ENCODE results near the gene JPH3.
"Not testable (repeated sequence)": the region's sequence is repeated elsewhere in the genome, so short reads cannot be mapped to it uniquely, and the experiment has no call there.

JPH3 gene

DNA sequence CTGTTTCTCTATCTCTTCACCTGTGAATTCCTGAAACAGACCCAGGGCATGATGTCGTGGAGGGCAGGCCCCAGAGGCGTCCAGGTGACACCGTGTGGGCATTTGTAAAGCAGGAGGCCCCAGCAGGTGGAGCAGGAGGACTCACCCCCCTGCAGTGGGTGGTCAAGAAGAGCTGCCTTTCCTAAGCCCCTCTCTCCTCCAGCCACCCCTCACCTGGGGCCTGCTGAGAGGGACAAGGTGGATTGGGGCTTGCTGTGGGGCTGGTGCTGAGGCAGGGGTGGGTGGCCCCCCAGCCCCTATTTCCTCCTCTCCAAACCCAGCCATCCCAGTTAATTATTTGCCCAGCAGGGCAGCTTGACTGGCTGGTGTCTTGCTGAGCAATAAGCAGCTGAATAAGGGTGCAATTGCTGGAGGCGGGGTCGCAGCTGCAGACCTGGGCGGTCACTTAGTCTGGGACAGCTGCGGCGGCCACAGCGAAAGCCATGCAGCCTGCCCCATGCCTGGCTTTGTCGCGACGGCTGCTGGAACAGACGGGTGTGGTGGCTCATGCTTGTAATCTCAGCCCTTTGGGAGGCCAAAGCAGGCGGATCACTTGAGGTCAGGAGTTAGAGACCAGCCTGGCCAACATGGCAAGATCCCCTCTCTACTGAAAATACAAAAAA, 56.4 kb downstream of the JPH3 start:
- DNase-seq: no peak

- no peak for DNase-seq
These were observed 59.3 kb downstream of the JPH3 start for GRCh38 chr16:87661561-87661960.

DNA sequence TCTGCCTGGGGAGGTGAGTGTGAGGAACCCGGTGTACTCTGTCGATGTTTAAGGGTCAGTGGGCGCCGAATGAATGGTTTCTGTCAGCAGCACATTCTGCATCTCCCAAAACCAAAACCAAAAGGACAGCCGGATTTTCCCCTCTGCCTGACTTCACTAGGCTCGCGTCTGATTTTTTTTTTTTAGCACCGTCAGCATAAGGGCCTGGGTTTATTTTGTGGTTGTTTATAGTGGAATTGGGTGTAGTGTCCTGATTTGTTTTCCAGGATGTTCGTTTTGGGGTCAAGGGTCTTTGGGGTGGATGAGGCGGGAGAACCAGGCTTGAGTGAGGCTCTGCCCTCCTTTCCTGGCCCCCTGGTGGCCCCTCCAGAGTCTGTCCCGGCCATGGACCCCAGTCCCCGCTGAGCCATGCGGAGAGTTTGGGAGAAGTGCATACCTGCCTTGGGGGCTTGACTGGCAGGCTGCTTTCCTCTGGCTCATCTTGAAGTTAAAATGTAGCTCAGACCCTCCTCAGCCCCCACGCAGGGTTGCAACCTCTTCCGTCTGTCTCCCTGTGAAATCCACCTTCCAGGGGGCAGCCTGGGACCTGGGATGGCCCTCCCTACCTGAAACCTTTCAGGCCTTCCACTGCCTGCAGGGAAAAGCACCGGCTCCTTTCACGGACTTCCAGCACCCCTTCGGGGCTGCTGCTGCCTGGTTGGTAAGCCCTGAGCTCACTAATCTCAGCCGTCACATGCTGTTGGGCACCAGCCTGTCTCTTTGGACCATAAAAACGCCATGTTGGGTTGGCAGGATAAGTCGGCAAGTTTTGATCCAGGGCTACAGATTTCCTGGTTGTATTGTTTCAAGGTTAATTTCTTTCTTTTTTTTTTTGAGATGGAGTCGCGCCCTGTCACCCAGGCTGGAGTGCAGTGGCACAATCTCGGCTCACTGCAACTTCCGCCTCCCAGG, 60.2 kb downstream of the JPH3 start:
- DNase-seq: no peak

GRCh38 chr16:87664792-87665191, 62.5 kb downstream of the JPH3 start:
- no peak for DNase-seq

GRCh38 chr16:87665193-87665592, 62.9 kb downstream of the JPH3 start:
- DNase-seq: no peak

DNA sequence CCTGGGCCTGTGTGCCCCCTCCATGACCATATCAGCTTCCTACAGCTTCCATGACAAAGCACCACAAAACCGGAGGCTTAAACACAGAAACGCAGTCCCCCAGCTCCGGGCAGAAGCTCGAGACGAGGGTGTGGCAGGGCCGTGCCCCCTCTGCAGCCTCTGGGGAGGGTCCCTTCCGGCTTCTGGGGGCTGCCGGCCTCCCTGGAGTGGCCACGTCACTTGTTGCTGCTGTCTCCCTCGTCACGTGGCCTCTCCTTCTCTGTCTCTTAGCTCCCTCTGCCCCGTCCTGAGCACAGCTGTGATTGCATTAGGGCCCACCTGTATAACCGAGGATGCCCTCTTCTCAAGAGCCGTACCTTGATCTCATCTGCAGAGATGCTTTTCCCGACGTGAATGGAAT, 64.6 kb downstream of the JPH3 start:
- DNase-seq: no peak

GRCh38 chr16:87667443-87667842, 65.1 kb downstream of the JPH3 start:
- no peak for DNase-seq

DNA sequence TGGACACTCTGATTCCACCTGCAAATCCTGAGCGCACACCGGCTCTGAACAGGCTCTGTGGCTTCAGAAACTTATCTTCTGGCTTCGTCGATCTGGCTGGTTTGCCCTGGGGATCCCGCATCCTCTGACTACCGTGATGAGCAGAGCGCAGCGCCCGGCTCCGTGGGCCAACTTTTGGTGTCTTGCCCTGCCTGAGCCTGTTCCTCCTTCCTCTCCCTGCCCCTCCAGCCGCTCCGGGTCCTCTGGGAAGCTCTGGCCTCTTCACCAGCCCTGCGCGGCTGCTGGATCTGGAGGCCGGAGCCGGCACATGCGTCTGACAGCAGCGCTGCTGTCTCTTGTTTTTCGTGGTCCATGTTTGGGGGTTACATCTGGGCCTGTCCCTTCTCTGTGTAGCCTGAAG, 65.6 kb downstream of the JPH3 start:
- DNase-seq: no peak

GRCh38 chr16:87669672-87670071, 67.4 kb downstream of the JPH3 start:
- DNase-seq: no peak

GRCh38 chr16:87671221-87671620, 68.9 kb downstream of the JPH3 start:
- no peak for DNase-seq

- DNase-seq: no peak
These were observed 69.5 kb downstream of the JPH3 start for GRCh38 chr16:87671715-87672270.

- DNase-seq: no peak
These were observed 72.1 kb downstream of the JPH3 start for GRCh38 chr16:87674419-87674818.

DNA sequence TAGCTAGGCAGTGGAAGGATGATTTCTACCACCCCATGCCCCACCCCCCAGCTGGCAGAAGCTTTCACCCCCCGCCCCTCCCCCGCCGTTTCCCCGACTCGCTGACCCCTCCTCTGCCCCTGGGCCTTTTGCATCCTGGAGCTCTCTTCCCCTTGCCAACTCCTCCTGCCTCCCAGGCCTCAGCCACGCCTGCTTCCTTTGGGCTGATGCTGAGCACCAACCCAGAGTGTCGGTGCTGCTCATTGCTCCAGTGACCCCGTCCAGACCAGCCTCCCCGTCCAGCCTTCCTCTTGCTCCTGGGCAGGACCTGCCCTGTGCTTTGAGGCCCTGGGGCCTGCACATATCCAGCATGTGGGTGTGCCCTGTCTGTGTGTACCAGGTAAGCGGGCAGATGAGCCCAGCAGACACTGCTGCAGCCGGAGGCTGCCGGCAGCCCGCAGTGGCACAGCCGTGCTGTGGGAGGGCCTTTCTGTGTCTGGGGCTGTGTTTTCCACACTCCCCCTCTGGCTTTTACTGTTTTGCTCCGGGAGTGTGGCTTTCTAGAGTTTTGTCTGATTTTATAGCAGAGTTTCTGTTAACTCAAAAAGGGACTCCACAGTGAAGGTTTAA, 72.9 kb downstream of the JPH3 start:
- DNase-seq: no peak

- no peak for DNase-seq
These were observed 75.5 kb downstream of the JPH3 start for GRCh38 chr16:87677830-87678229.

DNA sequence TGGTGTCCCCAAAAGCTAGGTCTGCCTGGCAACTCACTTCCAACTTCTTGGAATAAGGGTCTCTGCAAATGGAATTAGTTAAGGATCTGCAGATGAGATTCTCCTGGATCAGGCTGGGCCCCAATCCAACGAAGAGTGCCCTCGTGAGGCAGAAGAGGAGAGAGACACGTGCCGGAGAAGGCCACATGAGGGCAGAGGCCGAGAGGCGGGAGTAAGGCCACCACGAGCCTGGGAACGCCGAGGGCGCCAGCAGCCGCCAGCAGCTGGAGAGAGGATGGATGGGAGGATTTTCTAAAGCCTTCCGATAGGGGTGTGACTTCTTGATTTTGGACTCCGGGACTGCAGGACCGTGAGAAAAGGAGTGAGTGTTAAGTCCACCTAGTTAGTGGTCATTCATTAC, 76.3 kb downstream of the JPH3 start:
- DNase-seq: no peak

DNA sequence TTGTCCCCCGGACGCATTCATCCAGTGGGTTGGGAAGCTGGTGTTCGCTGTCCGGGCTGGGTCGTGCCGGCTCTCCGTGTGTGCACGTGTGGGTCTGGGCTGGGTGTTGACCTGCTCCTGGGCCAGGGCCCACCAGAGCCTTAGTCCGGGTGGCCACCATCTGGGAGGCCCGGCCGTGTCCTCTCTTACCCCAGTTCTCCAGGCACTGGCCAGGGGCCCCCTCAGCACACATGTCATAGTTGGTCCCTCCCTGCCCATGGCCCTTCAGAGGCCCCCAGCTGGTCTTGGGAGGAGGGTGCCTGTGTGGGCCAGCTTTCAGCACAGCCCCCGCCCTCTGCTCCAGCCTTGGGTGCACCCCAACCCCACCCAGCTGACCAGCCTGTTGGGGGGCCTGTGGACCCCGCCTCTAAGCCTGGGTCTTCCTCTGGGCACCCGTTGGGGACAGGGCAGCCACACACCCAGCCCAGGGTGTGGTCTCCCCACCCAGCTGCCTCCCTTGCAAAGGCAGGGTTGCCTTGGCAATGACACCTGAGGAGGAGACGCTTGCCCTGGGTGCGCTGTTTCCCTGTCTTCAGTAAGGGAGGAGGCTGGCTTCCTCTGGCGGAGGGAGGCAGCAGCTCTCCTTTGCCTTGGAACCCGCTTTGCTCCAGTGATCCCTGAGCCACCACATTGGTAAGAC, 77.4 kb downstream of the JPH3 start:
- DNase-seq: no peak

DNA sequence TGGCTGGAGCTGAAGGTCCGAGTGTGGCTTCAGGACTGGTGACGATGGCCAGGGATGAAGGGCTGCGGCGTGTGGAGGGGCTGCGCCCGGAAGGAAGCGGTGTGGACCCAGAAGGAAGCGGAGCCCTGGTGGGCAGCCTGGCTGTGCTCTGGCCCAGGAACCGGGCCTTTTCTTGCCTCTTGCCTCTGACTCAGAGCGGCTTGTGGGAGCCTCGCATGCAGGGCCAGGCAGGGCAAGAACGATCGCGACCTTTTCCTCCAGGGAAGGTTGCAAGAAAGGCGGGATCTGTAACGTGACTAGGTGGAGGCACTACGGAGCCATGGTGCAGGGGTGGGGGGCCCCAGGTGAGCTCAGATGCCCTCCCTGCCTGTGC, 78.0 kb downstream of the JPH3 start:
- DNase-seq: no peak

GRCh38 chr16:87681051-87681602, 78.8 kb downstream of the JPH3 start:
- not testable (repeated sequence) for DNase-seq

GRCh38 chr16:87681981-87682570, 79.8 kb downstream of the JPH3 start:
- no peak for DNase-seq

DNA sequence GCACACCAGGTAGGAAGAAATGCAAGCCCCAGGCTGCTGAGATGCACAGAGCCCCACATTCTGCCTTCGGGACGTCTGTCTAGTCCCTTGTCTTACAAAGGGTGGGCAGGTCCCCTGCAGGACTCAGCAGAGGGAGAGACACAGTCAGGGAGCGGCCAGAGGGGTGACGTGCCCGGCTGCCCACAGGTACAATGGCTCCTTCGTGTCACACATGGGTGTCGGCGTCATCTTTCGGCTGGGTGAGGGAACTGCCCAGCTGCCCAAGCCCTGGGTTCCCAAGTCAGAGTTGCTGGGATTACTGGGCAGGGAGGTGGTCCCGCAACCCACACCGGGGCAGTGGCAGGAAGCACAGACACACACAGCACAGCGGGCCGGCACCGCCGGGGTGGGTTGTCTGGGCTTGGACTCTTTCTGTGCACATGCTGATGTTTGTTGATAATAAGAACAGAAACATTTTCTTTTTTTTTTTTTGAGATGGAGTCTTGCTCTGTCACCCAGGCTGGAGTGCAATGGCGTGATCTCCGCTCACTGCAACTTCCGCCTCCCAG, 80.6 kb downstream of the JPH3 start:
- DNase-seq: no peak

DNA sequence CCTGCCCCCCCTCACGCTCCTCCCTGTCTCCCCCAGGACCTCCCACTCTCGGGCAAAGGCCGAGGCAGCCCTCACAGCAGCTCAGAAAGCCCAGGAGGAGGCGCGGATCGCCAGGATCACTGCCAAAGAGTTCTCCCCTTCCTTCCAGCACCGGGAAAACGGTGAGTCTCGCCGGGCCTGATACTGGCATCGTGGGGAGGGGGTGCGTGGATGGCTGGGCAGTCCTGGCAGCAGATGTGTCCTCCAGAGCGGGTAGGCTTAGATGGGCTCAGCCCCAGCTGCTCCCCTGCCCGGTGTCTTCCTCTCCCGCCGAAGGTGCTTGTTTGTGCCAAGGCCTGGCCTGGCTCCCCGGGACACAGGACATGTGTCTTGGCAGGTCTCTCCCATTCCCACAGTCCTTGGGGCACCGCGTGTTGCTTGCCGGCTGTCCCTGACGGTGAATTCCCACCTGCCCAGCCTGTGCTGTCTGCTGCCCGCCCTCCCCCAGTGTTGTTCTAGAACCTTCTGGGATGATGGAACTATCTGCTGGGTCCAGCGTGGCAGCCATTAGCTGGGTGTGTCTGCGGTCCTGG, 81.9 kb downstream of the JPH3 start:
- DNase-seq: no peak
